DOHH2 (cell line): Measurements from ENCODE around the gene EPYC.
A peak's percentile ranks its signal among the peaks of the same experiment; 100 is the strongest.

Source experiments
- H3F3A ChIP-seq: fragments of 200-600 bp; sonication (generic), shearing (Covaris generic); 2 replicates; pipeline ENCODE4 v1.6.0; 2016; ENCODE audit warnings: antibody characterized with exemption, mild to moderate bottlenecking; ENCODE audit not compliant: control insufficient read depth, insufficient read depth
- H3K27ac ChIP-seq: fragments of 200-600 bp; sonication (generic); 2 replicates; pipeline ENCODE4 v1.5.1; 2014; ENCODE audit warnings: low read depth, mild to moderate bottlenecking, low read length, moderate library complexity
- H3K27me3 ChIP-seq: fragments of 200-600 bp; sonication (generic); 2 replicates; pipeline ENCODE4 v1.6.1; 2014; ENCODE audit warnings: mild to moderate bottlenecking, low read length, mixed read lengths; ENCODE audit not compliant: control insufficient read depth
- H3K36me3 ChIP-seq: fragments of 200-600 bp; sonication (generic); 2 replicates; pipeline ENCODE4 v1.6.1; 2014; ENCODE audit warnings: mild to moderate bottlenecking, low read length, moderate library complexity, mixed read lengths; ENCODE audit not compliant: control insufficient read depth
- H3K4me1 ChIP-seq: fragments of 200-600 bp; sonication (generic); 2 replicates; pipeline ENCODE4 v1.6.1; 2014; ENCODE audit warnings: mild to moderate bottlenecking, low read length, mixed read lengths; ENCODE audit not compliant: control insufficient read depth
- H3K4me2 ChIP-seq: fragments of 200-600 bp; sonication (generic); 2 replicates; pipeline ENCODE4 v1.6.0; 2014; ENCODE audit warnings: mild to moderate bottlenecking, low read length, moderate library complexity
- H3K4me3 ChIP-seq: fragments of 200-600 bp; sonication (generic); 2 replicates; pipeline ENCODE4 v1.5.1; 2014; ENCODE audit warnings: mild to moderate bottlenecking, low read length, mixed read lengths
- H3K79me2 ChIP-seq: fragments of 200-600 bp; sonication (generic); 2 replicates; pipeline ENCODE4 v1.6.1; 2014; ENCODE audit warnings: mild to moderate bottlenecking, low read length, mixed read lengths; ENCODE audit not compliant: control insufficient read depth
- H3K9me2 ChIP-seq: fragments of 200-600 bp; sonication (generic); replicated peaks from 2 replicates; pipeline ENCODE4 v1.6.1; 2014; ENCODE audit warnings: mild to moderate bottlenecking, low read length, mixed read lengths; ENCODE audit not compliant: control insufficient read depth
- H3K9me3 ChIP-seq: fragments of 200-600 bp; sonication (generic); 2 replicates; pipeline ENCODE4 v1.6.1; 2014; ENCODE audit warnings: antibody characterized with exemption, low read length, mixed read lengths; ENCODE audit not compliant: control insufficient read depth, insufficient read depth
- H4K20me1 ChIP-seq: fragments of 200-600 bp; sonication (generic); 2 replicates; pipeline ENCODE4 v1.6.0; 2014; ENCODE audit warnings: low read depth, mild to moderate bottlenecking, antibody characterized with exemption, low read length, moderate library complexity; ENCODE audit not compliant: control insufficient read depth, insufficient read depth
- CTCF ChIP-seq: fragments of 200-600 bp; sonication (generic); IDR thresholded peaks from one replicate; pipeline ENCODE4 v1.5.1; 2014; ENCODE audit warnings: antibody characterized with exemption, mild to moderate bottlenecking, low read depth, low read length; ENCODE audit not compliant: poor library complexity, severe bottlenecking
- EZH2phosphoT487 ChIP-seq: fragments of 200-600 bp; sonication (generic); IDR thresholded peaks from 2 replicates; pipeline ENCODE4 v1.6.1; 2017; ENCODE audit warnings: borderline replicate concordance, mild to moderate bottlenecking, antibody characterized with exemption, low read length, moderate library complexity, mixed read lengths

EPYC gene

GRCh38 chr12:90963946-90964345 lies 40.8 kb downstream of the EPYC start:
- Histone ChIP-seq H3K36me3 (no peaks in the 10 kb centered on the region), H3K27ac (no peak overlapping the region), H3K9me3 (no peaks in the 10 kb centered on the region), H3K4me2 (no peak overlapping the region), H4K20me1 (no peaks in the 10 kb centered on the region), H3K79me2 (no peaks in the 10 kb centered on the region), H3K27me3 (no peaks in the 10 kb centered on the region), H3K4me3 (no peak overlapping the region), H3K9me2 (no peaks in the 10 kb centered on the region), H3F3A (no peaks in the 10 kb centered on the region), H3K4me1 (no peaks in the 10 kb centered on the region)
- TF ChIP-seq EZH2phosphoT487 (no peak), CTCF (no peak)

GRCh38 chr12:90961154-90961553 lies 43.6 kb downstream of the EPYC start:
- no peak overlapping the region for H3K4me2 ChIP-seq

GRCh38 chr12:90959538-90960139 lies 45.1 kb downstream of the EPYC start:
- Histone ChIP-seq H3K27ac (no peak overlapping the region), H3K9me2 (no peaks in the 10 kb centered on the region), H3K79me2 (no peaks in the 10 kb centered on the region), H3F3A (no peaks in the 10 kb centered on the region), H4K20me1 (no peaks in the 10 kb centered on the region), H3K4me1 (no peaks in the 10 kb centered on the region), H3K9me3 (no peaks in the 10 kb centered on the region), H3K4me2 (no peak overlapping the region), H3K27me3 (no peaks in the 10 kb centered on the region), H3K4me3 (no peak overlapping the region), H3K36me3 (no peaks in the 10 kb centered on the region)
- TF ChIP-seq CTCF (peak; percentile 71), EZH2phosphoT487 (no peak)

More at GRCh38 chr12:90961154-90961553, 43.6 kb downstream of the EPYC start:
- no peak overlapping the region for H3K27ac ChIP-seq
- H3K9me2 ChIP-seq, result no peaks in the 10 kb centered on the region
- no peaks in the 10 kb centered on the region for H3F3A ChIP-seq
- H3K79me2 ChIP-seq, result no peaks in the 10 kb centered on the region
- H3K27me3 ChIP-seq, result no peaks in the 10 kb centered on the region
- H3K4me3 ChIP-seq, result no peak overlapping the region
- no peak for TF ChIP-seq CTCF
- no peak for TF ChIP-seq EZH2phosphoT487
- H4K20me1 ChIP-seq, result no peaks in the 10 kb centered on the region
- no peaks in the 10 kb centered on the region for H3K4me1 ChIP-seq
- H3K9me3 ChIP-seq, result no peaks in the 10 kb centered on the region
- H3K36me3 ChIP-seq, result no peaks in the 10 kb centered on the region

- Histone ChIP-seq H4K20me1 (no peaks in the 10 kb centered on the region), H3K27me3 (no peaks in the 10 kb centered on the region), H3F3A (no peaks in the 10 kb centered on the region), H3K4me3 (no peak overlapping the region), H3K9me3 (no peaks in the 10 kb centered on the region), H3K36me3 (no peaks in the 10 kb centered on the region), H3K79me2 (no peaks in the 10 kb centered on the region), H3K9me2 (no peaks in the 10 kb centered on the region), H3K27ac (no peak overlapping the region), H3K4me2 (no peak overlapping the region), H3K4me1 (no peaks in the 10 kb centered on the region)
- TF ChIP-seq EZH2phosphoT487 (no peak), CTCF (no peak)
These were observed 45.7 kb downstream of the EPYC start for GRCh38 chr12:90959032-90959431.
